ENCODE results near the gene ERLEC1. TPM values are rescaled to one million over a fixed set of nuclear protein-coding genes. Genes with fewer than 3 reads are reported as not detected.
"Not testable (repeated sequence)": the region's sequence is repeated elsewhere in the genome, so short reads cannot be mapped to it uniquely, and the experiment has no call there.

The ERLEC1 gene
- total RNA-seq, 1 experiment from 2014 or later, result 21.6 TPM

DNA sequence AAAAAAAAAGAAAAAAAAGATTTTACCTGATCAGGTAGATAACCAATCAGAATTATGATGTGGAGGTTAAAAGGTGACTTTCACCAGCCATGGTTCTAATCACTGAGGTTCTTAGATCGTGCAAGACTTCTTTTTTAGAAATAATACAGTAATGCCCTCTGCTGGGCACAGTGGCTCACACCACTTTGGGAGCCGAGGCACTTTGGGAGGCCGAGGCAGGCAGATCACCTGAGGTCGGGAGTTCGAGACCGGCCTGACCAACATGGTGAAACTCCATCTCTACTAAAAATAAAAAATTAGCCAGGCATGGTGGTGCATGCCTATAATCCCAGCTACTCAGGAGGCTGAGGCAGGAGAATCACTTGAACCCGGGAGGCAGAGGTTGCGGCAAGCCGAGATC is 36.8 kb downstream of the ERLEC1 start:
- H3T11ph ChIP-seq (ENCODE audit: low read length); H3K9me3 ChIP-seq (ENCODE audit: control insufficient read depth, low read depth, low read length); H4K8ac ChIP-seq (replicated peaks; ENCODE audit: insufficient read length, low read depth, low read length); H4K91ac ChIP-seq (ENCODE audit: insufficient read length, low read depth, low read length); H3K27ac Mint-ChIP-seq; H3K14ac ChIP-seq (ENCODE audit: insufficient read depth, low read length); H2BK12ac ChIP-seq (ENCODE audit: insufficient read length, low read depth, low read length); H3K4ac ChIP-seq (ENCODE audit: low read depth, low read length); H3K18ac ChIP-seq (ENCODE audit: insufficient read length, low read depth, low read length); H3K9me3 Mint-ChIP-seq; H3K9ac ChIP-seq (ENCODE audit: extremely low read depth, insufficient read length, low read length); H2BK120ac ChIP-seq (ENCODE audit: low read depth, low read length, poor library complexity, severe bottlenecking); H3K56ac ChIP-seq (ENCODE audit: insufficient read length, low read depth, low read length); H3K4me2 ChIP-seq (ENCODE audit: insufficient read depth, insufficient read length, low read length); H2AFZ ChIP-seq (ENCODE audit: low read length); H2BK5ac ChIP-seq (ENCODE audit: insufficient read length, low read length); H3K36me3 Mint-ChIP-seq (ENCODE audit: insufficient read depth in 1 of 3, low read depth in 3 of 3); H2AK5ac ChIP-seq (ENCODE audit: insufficient read length, low read length); H2BK20ac ChIP-seq (ENCODE audit: low read depth, low read length, poor library complexity, severe bottlenecking); H3K27ac ChIP-seq (ENCODE audit: insufficient read length, low read depth, low read length); H3K27me3 ChIP-seq (ENCODE audit: insufficient read depth, low read length); H3K27me3 Mint-ChIP-seq (ENCODE audit: low read depth); H3K79me1 ChIP-seq (ENCODE audit: insufficient read depth, low read depth, low read length, poor library complexity, severe bottlenecking); H4K5ac ChIP-seq (ENCODE audit: insufficient read length, low read depth, low read length); H3K23ac ChIP-seq (ENCODE audit: insufficient read length, low read depth, low read length); H3K79me2 ChIP-seq (ENCODE audit: insufficient read depth, low read length); H2BK15ac ChIP-seq (ENCODE audit: low read depth, low read length); H3K23me2 ChIP-seq (ENCODE audit: insufficient read length, low read depth, low read length, poor library complexity, severe bottlenecking); H4K20me1 ChIP-seq (ENCODE audit: control insufficient read depth, insufficient read depth, insufficient read length); DNase-seq; H3K4me3 Mint-ChIP-seq: not testable (repeated sequence)
- no CpG with 5 or more reads among the region's 9 CpGs for WGBS (ENCODE audit: extremely low coverage, insufficient read length, low lambda C conversion rate)
- TF ChIP-seq, protein P1, sequence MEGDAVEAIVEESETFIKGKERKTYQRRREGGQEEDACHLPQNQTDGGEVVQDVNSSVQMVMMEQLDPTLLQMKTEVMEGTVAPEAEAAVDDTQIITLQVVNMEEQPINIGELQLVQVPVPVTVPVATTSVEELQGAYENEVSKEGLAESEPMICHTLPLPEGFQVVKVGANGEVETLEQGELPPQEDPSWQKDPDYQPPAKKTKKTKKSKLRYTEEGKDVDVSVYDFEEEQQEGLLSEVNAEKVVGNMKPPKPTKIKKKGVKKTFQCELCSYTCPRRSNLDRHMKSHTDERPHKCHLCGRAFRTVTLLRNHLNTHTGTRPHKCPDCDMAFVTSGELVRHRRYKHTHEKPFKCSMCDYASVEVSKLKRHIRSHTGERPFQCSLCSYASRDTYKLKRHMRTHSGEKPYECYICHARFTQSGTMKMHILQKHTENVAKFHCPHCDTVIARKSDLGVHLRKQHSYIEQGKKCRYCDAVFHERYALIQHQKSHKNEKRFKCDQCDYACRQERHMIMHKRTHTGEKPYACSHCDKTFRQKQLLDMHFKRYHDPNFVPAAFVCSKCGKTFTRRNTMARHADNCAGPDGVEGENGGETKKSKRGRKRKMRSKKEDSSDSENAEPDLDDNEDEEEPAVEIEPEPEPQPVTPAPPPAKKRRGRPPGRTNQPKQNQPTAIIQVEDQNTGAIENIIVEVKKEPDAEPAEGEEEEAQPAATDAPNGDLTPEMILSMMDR (conservative IDR thresholded peaks at IDR 0.05), result peak; percentile 57
- H3K4me1 Mint-ChIP-seq, result peaks cover 24 to 32% of the 10 kb centered on the region in 2 experiments
- H3K4me1 ChIP-seq (ENCODE audit: insufficient read depth, low read length), result peaks cover 10% of the 10 kb centered on the region; the same call in 1 of the 2 replicates
